ENCODE results near the gene SPON2. TPM values are rescaled to one million over a fixed set of nuclear protein-coding genes. Genes with fewer than 3 reads are reported as not detected.

Gene SPON2
- total RNA-seq, 6 experiments from 2014 or later = 12.0 to 53.5 (median 48.2) TPM

GRCh38 chr4:1154126-1154522 lies 18.3 kb downstream of the SPON2 start:
- Mint-ChIP-seq H3K27ac (no peak overlapping the region), H3K36me3 (ENCODE audit: low read depth) (peaks cover 11% of the 10 kb centered on the region), H3K4me1 (ENCODE audit: low read depth) (peaks cover 6% of the 10 kb centered on the region; the same call in 1 of the 2 replicates), H3K27me3 (ENCODE audit: insufficient read depth) (peaks cover 42% of the 10 kb centered on the region), H3K4me3 (no peak overlapping the region; the same call in 1 of the 2 replicates), H3K9me3 (peaks cover 17% of the 10 kb centered on the region)
- TF ChIP-seq, protein P1, sequence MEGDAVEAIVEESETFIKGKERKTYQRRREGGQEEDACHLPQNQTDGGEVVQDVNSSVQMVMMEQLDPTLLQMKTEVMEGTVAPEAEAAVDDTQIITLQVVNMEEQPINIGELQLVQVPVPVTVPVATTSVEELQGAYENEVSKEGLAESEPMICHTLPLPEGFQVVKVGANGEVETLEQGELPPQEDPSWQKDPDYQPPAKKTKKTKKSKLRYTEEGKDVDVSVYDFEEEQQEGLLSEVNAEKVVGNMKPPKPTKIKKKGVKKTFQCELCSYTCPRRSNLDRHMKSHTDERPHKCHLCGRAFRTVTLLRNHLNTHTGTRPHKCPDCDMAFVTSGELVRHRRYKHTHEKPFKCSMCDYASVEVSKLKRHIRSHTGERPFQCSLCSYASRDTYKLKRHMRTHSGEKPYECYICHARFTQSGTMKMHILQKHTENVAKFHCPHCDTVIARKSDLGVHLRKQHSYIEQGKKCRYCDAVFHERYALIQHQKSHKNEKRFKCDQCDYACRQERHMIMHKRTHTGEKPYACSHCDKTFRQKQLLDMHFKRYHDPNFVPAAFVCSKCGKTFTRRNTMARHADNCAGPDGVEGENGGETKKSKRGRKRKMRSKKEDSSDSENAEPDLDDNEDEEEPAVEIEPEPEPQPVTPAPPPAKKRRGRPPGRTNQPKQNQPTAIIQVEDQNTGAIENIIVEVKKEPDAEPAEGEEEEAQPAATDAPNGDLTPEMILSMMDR (IDR thresholded peaks at IDR 0.05) = no peak
- DNase-seq = no peak

DNA sequence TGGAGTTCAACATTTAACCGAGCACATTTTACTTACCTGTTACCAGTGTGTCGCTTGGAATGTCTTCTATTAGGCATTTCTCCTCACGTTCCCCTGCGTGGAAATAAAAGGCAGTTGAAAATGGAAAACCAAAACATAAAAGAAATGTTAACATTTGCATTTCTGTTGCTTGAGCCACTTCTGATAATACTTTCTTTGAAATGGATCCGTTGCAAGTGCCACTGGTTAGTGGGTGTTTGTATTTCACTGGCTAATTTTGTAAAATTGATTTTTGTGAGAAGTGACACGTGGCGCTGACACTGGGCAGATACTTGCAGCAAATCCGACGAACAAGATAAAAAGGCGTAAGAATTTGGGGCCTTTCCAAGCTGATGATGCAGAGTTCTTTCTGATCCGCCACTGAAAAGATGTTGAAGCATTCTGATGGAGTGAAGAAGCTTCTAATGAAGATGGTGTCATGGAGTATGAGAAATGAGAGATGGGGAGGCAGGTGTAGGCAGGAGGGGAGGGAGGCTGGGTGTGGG lies 18.8 kb downstream of the SPON2 start:
- TF ChIP-seq, protein P1 (IDR thresholded peaks at IDR 0.05) = no peak
- Mint-ChIP-seq H3K4me3 (no peak overlapping the region), H3K27ac (no peak overlapping the region), H3K36me3 (ENCODE audit: low read depth) (peaks cover 10% of the 10 kb centered on the region), H3K27me3 (ENCODE audit: insufficient read depth) (peaks cover 44% of the 10 kb centered on the region), H3K4me1 (ENCODE audit: low read depth) (peaks cover 6% of the 10 kb centered on the region; the same call in 1 of the 2 replicates), H3K9me3 (peaks cover 14% of the 10 kb centered on the region)
- DNase-seq = no peak

GRCh38 chr4:1152290-1152689 lies 20.1 kb downstream of the SPON2 start:
- no peak for DNase-seq
- peaks cover 50% of the 10 kb centered on the region for H3K27me3 Mint-ChIP-seq (ENCODE audit: insufficient read depth)
- H3K4me3 Mint-ChIP-seq = no peak overlapping the region
- H3K4me1 Mint-ChIP-seq (ENCODE audit: low read depth) = peaks cover 6% of the 10 kb centered on the region; the same call in 1 of the 2 replicates
- no peaks in the 10 kb centered on the region for H3K36me3 Mint-ChIP-seq (ENCODE audit: low read depth)
- peaks cover 1% of the 10 kb centered on the region; the same call in 1 of the 2 replicates for H3K9me3 Mint-ChIP-seq
- H3K27ac Mint-ChIP-seq = no peak overlapping the region
- TF ChIP-seq, protein P1 (IDR thresholded peaks at IDR 0.05) = no peak

DNA sequence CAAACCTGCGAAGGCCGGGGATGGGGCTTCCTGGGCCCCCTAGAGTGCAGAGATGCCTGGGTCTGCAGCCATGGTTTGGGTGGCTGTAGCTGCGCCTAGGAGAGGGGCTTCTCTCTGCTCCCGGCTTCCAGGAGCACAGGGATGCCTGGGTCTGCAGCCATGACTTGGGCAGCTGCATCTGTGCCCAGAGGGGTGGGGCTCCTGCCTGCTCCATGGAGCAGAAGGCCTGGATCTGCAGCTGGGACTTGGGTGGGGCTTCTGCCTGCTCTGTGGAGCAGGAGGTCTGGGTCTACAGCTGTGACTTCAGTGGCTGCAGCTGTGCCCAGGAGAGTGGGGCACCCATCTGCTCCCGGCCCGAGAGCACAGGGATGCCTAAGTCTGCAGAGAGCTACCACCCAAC lies 20.8 kb downstream of the SPON2 start:
- Mint-ChIP-seq H3K27me3 (ENCODE audit: insufficient read depth) (peaks cover 45% of the 10 kb centered on the region), H3K36me3 (ENCODE audit: low read depth) (peaks cover under 1% of the 10 kb centered on the region; the same call in 1 of the 2 replicates), H3K4me1 (ENCODE audit: low read depth) (peaks cover 6% of the 10 kb centered on the region; the same call in 1 of the 2 replicates), H3K4me3 (no peak overlapping the region), H3K9me3 (no peaks in the 10 kb centered on the region), H3K27ac (no peak overlapping the region)
- TF ChIP-seq, protein P1 (IDR thresholded peaks at IDR 0.05) = no peak
- DNase-seq = no peak

GRCh38 chr4:1150875-1151274 lies 21.5 kb downstream of the SPON2 start:
- H3K27me3 Mint-ChIP-seq (ENCODE audit: insufficient read depth) = peaks cover 39% of the 10 kb centered on the region
- H3K9me3 Mint-ChIP-seq = no peaks in the 10 kb centered on the region
- peaks cover 4% of the 10 kb centered on the region; the same call in 1 of the 2 replicates for H3K36me3 Mint-ChIP-seq (ENCODE audit: low read depth)
- TF ChIP-seq, protein P1 (IDR thresholded peaks at IDR 0.05) = no peak
- no peak overlapping the region for H3K27ac Mint-ChIP-seq
- no peak overlapping the region for H3K4me3 Mint-ChIP-seq
- no peak for DNase-seq
- H3K4me1 Mint-ChIP-seq (ENCODE audit: low read depth) = peaks cover 6% of the 10 kb centered on the region; the same call in 1 of the 2 replicates

Data from HFFc6 (cell line).